PC-3 (cell line): ENCODE data around the gene NR1I2.

ENCODE experiments used
- CTCF ChIP-seq: fragments of 300-600 bp; sonication (generic); conservative IDR thresholded peaks from 2 replicates; pipeline ENCODE4 v1.5.1; 2017; ENCODE audit warnings: antibody characterized with exemption, low read depth, mild to moderate bottlenecking, low read length
- EZH2 ChIP-seq: fragments of 300-600 bp; sonication (generic); IDR thresholded peaks from one replicate; pipeline ENCODE4 v1.6.1; 2017; ENCODE audit warnings: antibody characterized with exemption, mild to moderate bottlenecking, low read length; ENCODE audit not compliant: unreplicated experiment

GRCh38 chr3:119796785-119797184 is 14.9 kb downstream of the NR1I2 start:
- TF ChIP-seq EZH2 (no peak), CTCF (no peak)
